Left ventricle myocardium inferior (tissue), 1 donor: ENCODE measurements around the gene NSUN4. TPM values are rescaled to one million over a fixed set of nuclear protein-coding genes. Genes with fewer than 3 reads are reported as not detected.

Source experiments
- DNase-seq: peaks from one replicate; pipeline ENCODE4 v3.0.0-alpha.2; 2020
- H3K27ac ChIP-seq: fragments of 200-600 bp; replicated peaks from 2 replicates; pipeline ENCODE4 v1.8.0; 2021
- H3K27me3 ChIP-seq: fragments of 200-600 bp; 2 replicates; pipeline ENCODE4 v1.8.0; 2021; ENCODE audit warnings: low read depth
- H3K36me3 ChIP-seq: fragments of 200-600 bp; 2 replicates; pipeline ENCODE4 v1.8.0; 2021
- H3K4me1 ChIP-seq: fragments of 200-600 bp; 2 replicates; pipeline ENCODE4 v1.8.0; 2021
- H3K4me3 ChIP-seq: fragments of 200-600 bp; 2 replicates; pipeline ENCODE4 v1.8.0; 2021; ENCODE audit warnings: mild to moderate bottlenecking, moderate library complexity
- H3K9me3 ChIP-seq: fragments of 200-600 bp; replicated peaks from 2 replicates; pipeline ENCODE4 v1.8.0; 2021
- intact Hi-C: fragments of 100-400 bp; cut with micrococcal nuclease; formaldehyde crosslinking; loops from one replicate; pipeline ENCODE4 v1.11.0; 2022
- total RNA-seq: library from RNA; stranded (reverse); fragmentation: NEBNext Ultra II Directional; extraction: Animal tissue kit (Norgen Biotek cat#: 25700); gene quantifications from one replicate; pipeline ENCODE4 v1.2.1, GENCODE V29; 2021
- TF ChIP-seq, protein P1 (sequence below): fragments of 200-600 bp; IDR thresholded peaks from 2 replicates; pipeline ENCODE4 v1.8.0; 2021; ENCODE audit warnings: antibody characterized with exemption, mild to moderate bottlenecking, borderline replicate concordance
- donor health status: DM: no; HTN: yes; CAD: no; lungs with severe emphysema.

Gene NSUN4
- total RNA-seq, 1 donor from 2014 or later: 14.1 TPM

- Histone ChIP-seq H3K27ac (no peak within 1 kb of the TSS), H3K4me3 (peak within 1 kb of the TSS; percentile 72), H3K9me3 (peaks cover 18% of the 10 kb centered on the region), H3K4me1 (peaks cover 26% of the 10 kb centered on the region), H3K27me3 (peaks cover 11% of the 10 kb centered on the region), H3K36me3 (no peaks in the 10 kb centered on the region)
- TF ChIP-seq, protein P1, sequence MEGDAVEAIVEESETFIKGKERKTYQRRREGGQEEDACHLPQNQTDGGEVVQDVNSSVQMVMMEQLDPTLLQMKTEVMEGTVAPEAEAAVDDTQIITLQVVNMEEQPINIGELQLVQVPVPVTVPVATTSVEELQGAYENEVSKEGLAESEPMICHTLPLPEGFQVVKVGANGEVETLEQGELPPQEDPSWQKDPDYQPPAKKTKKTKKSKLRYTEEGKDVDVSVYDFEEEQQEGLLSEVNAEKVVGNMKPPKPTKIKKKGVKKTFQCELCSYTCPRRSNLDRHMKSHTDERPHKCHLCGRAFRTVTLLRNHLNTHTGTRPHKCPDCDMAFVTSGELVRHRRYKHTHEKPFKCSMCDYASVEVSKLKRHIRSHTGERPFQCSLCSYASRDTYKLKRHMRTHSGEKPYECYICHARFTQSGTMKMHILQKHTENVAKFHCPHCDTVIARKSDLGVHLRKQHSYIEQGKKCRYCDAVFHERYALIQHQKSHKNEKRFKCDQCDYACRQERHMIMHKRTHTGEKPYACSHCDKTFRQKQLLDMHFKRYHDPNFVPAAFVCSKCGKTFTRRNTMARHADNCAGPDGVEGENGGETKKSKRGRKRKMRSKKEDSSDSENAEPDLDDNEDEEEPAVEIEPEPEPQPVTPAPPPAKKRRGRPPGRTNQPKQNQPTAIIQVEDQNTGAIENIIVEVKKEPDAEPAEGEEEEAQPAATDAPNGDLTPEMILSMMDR: no peak
- peak; percentile 68 for DNase-seq
- intact Hi-C loops: no loop called here
Observed at GRCh38 chr1:46394108-46394871, 53.7 kb downstream of the NSUN4 start, which contains the start of gene FAAH. FAAH (plus strand) TSS chr1:46394317; CDS start chr1:46394349, 32 bp downstream.

DNA sequence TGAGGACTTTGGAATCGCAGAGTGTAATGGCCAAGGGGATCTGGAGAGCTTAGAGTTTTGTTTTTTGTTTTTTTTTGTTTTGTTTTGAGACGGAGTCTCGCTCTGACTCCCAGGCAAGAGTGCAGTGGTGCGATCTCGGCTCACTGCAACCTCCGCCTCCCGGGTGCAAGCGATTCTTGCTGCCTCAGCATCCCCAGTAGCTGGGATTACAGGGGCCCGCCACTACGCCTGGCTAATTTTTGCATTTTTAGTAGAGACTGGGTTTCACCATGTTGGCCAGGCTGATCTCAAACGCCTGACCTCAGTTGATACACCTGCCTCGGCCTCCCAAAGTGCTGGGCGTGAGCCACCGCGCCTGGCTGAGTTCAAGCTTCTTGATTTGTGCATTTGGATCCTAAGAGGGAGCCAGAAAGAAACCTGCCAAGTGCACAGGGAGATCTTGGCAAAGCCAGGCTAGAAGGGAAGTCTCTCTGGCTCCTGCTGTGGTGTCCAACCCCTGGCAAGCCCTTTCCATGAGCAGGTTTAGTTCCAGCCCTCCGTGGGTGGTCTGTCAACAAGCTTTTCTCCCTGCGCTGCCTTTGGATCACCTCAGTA, 54.4 kb downstream of the NSUN4 start:
- TF ChIP-seq, protein P1: no peak
- intact Hi-C loops: no loop called here
- Histone ChIP-seq H3K4me1 (peaks cover 31% of the 10 kb centered on the region), H3K36me3 (no peaks in the 10 kb centered on the region), H3K9me3 (peaks cover 18% of the 10 kb centered on the region), H3K27me3 (peaks cover 11% of the 10 kb centered on the region), H3K4me3 (peak overlapping the region; percentile 72), H3K27ac (no peak overlapping the region)
- no peak for DNase-seq

DNA sequence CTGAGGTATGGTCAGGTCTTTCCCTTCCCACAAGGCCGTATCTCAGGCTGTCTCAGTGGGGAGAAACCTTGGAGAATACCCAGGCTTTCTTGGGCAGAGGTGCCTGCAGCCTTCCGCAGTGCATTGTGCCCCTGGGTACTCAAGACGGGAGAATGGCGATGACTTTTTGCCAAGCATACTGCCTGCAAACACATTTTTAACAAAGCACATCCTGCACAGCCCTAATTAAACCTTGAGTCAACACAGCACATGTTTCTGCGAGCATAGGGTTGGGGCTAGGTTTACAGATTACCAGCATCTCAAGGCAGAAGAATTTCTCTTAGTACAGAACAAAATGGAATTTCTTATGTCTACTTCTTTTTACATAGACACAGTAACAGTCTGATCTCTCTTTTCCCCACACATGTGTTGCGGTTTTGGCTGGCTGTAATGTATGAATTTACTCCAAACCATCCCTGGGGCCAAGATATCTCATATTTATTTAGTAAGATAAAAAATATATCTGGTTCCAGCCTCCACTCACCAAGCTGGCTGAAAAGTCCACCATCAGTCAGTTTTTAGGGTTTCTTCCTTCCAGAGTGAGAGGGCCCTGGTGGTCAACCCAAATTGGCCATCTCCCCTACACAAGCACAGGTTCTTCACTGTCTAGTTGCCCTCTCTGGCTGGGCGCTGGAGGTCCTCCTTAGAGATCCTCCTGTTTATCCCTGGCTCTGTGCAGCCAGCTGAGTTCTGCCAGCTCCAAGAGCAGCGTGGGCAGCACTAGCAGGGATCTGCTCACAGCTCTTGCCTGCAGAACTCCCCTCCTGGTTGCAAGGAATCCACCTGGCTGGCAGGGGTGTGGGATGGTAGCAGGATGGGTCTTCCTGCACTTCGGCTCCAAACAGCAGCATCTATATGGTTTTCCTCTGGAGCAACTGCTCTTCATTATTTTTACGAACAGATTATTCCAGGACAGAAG, 56.1 kb downstream of the NSUN4 start:
- H3K4me1 ChIP-seq: peaks cover 32% of the 10 kb centered on the region
- no peaks in the 10 kb centered on the region for H3K36me3 ChIP-seq
- no peak for DNase-seq
- no peak overlapping the region for H3K27ac ChIP-seq
- peaks cover 11% of the 10 kb centered on the region for H3K27me3 ChIP-seq
- peaks cover 18% of the 10 kb centered on the region for H3K9me3 ChIP-seq
- intact Hi-C loops: no loop called here
- TF ChIP-seq, protein P1: no peak
- no peak overlapping the region for H3K4me3 ChIP-seq

DNA sequence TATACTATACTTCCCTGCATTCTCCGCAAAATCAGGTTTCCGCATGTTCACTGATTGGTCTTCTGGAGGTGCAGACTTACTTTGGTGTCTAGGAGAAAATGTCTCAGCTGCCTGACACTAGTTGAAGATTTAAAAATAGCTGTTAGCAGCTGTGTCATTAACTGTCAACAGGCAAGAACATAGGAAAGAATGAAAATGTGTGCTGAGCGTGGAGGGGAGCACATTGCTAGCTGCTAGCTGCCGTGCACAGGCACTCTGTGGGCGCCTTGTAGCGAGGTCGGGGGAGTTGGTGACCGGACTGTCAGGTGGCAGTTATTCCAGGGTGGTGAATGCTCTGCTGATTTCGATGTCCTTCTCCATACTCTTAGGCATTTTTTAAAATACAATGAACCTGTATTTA, 58.7 kb downstream of the NSUN4 start:
- peaks cover 5% of the 10 kb centered on the region for H3K27me3 ChIP-seq
- H3K27ac ChIP-seq: no peak overlapping the region
- TF ChIP-seq, protein P1: no peak
- H3K4me1 ChIP-seq: peaks cover 34% of the 10 kb centered on the region
- no peaks in the 10 kb centered on the region for H3K9me3 ChIP-seq
- intact Hi-C loops: no loop called here
- no peak for DNase-seq
- no peaks in the 10 kb centered on the region for H3K36me3 ChIP-seq
- H3K4me3 ChIP-seq: no peak overlapping the region

GRCh38 chr1:46400421-46400820, 59.8 kb downstream of the NSUN4 start:
- TF ChIP-seq, protein P1: no peak
- Histone ChIP-seq H3K9me3 (no peaks in the 10 kb centered on the region), H3K36me3 (no peaks in the 10 kb centered on the region), H3K27ac (no peak overlapping the region), H3K4me1 (peaks cover 22% of the 10 kb centered on the region), H3K4me3 (no peak overlapping the region), H3K27me3 (no peaks in the 10 kb centered on the region)
- no peak for DNase-seq
- intact Hi-C loops: no loop called here
